Activated CD4-positive, alpha-beta T cell treated with anti-CD3 and anti-CD28 coated beads, Interleukin-2, amount 50 U/mL, for 24 hours (primary cell): ENCODE measurements around the gene CDK11A.
"Not testable (repeated sequence)": the region's sequence is repeated elsewhere in the genome, so short reads cannot be mapped to it uniquely, and the experiment has no call there.

ENCODE experiments used
- DNase-seq, 2 donors: peaks; one replicate each; pipeline ENCODE4 v3.0.0-alpha.2; 2020; ENCODE audit warnings: low read depth in 1 of 2, low spot score in 1 of 2

The CDK11A gene

DNA sequence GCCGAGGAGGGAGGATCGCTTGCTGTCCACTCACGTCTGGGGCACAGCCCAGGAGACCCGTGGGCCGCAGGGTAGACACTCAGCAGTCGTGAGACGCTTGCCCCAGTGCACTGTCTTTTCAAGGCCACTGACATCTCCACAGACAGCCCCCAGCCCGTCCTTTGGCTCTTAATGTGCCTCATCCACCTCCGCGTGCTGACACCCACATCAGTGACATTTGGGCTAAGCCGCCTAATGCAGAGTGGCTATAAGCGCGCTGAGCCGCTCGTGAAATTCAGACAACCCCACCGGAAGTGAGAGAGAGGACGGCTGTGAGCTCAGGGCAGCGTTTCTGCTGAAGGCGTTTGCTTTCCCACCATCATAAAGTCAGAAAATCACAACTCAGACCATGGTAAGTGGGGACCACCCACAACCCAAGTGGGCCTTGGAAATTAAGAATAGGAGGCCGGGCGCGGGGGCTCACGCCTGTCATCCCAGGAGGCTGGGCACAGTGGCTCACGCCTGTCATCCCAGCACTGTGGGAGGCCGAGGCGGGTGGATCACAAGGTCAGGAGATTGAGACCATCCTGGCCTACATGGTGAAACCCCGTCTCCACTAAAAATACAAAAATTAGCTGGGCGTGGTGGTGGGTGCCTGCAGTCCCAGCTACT is 40.0 kb downstream of the CDK11A start:
- DNase-seq, result no peak

DNA sequence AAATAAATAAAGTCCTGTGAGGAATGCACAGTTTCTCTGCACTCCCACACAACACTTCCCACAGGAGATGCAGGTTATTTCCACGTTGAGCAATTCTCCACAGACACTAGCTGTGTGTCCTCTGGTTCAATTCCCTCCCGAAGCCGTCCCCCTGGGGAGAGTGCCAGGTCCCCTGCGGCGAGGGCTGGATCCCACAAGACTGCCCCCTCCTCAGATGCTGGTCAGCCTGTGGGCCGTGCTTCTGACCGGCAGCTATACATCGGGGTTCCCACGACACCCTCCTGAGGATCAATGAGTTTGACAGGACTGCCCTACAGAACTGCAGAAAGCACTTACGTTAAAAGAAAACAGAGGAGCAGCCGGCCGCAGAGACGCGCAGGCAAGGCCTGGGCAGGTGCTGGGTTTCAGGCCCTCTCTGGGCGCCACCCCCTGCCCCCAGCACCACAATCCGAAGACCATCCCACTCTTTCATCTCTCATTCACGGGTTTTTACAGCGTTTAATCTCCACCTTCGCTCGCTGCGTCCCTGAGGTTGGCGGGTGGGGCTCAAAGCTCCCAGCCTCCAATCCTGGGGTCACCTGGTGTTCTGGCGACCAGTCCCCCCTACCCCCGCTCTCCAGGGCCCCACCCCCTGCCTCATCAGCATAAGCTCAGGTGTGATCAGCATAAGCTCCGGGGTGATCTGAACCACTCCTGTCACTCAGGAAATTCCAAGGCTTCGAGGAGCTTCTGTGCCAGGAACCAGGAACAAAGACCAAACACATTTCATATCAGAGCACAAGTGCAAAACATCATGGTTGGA is 40.9 kb downstream of the CDK11A start:
- DNase-seq, result no peak

DNA sequence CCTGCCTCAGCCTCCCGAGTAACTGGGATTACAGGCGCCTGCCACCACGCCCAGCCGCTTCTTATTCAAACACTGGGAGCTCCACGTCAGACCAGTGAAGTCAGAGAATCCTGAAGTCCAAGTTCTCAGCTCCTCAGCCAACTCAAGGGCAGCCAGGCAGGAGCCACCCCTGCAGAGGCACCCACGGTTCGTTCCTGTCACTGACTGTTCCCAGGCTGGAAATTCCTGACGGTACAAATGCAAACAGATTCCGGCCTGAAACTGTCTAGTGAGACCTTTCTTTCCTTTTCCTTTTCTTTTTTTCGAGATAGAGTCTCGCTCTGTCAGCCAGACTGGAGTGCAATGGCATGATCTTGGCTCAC is 43.3 kb downstream of the CDK11A start:
- DNase-seq, result no peak

DNA sequence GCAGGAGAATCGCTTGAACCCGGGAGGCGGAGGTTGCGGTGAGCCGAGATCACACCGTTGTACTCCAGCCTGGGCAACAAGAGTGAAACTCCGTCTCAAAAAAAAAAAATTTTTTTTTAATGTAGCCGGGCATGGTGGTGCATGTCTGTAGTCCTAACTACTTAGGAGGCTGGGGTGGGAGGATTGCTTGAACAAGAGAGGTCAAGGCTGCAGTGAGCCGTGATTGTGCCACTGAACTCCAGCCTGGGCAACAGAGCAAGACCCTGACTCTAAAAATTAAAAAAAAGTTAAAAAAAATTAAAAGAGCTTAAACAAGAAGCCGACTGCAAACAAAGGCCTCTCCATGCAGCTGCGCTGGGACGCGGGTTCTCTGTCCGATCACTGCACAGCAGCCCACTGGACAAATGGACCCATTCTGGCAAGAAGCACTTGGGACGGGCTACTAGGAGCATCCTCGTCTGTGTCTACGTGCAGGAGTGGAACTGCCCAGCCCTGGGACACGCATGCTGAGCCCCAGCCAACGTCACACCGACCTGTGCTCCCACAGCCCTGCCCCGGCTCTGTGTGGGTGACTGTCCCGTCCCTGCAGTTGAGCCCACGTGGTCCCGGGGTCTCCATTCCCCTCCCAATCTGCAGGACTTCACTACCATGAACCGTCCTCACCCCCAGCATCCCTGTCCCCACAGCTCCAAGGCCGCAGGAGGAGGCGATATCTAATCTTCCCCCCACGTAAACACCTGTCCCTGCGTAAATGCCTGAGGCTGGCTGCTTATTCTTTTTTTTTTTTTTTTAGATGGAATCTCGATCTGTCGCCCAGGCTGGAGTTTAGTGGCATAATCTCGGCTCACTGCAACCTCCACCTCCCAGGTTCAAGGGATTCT is 43.9 kb downstream of the CDK11A start:
- no peak for DNase-seq

DNA sequence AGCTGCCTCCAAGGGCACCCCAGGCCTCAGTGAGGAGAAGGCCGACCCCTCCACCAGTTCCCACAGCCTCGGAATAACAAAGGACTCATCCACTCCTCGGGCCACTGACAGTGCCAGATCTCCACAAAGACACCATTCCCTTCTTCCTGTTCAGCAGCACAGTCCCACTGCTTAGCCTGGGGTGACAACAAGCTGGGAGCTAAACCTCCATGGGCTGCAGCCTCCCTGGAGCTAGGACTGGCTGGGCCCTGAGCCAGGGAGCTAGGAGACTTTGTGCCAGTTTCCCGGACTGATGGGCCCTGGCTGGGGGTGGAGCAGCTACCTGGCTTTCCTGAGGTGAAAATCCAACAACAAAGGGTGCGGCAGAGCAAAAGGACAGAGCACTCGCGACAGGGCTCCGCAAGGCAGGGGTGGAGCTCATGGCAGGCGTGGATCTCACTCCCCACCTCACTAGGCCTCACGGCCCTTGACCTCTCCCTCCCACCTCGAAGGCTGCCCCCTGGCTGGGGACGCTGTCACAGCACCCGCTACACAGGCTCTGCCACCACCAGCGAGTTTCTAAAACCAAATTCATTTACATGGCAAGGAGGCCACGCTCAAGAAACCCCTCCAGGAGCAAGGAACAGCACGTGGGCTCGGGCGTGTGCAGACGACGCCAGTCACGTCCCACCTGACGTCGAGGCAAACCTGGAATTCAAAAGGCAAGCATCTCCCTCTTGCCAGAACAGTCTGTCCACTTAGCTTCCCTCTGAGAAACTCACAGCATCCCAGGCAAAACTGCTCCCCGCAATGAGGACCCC is 45.4 kb downstream of the CDK11A start:
- DNase-seq, result peak in 1 of 2 donors; percentile 34

DNA sequence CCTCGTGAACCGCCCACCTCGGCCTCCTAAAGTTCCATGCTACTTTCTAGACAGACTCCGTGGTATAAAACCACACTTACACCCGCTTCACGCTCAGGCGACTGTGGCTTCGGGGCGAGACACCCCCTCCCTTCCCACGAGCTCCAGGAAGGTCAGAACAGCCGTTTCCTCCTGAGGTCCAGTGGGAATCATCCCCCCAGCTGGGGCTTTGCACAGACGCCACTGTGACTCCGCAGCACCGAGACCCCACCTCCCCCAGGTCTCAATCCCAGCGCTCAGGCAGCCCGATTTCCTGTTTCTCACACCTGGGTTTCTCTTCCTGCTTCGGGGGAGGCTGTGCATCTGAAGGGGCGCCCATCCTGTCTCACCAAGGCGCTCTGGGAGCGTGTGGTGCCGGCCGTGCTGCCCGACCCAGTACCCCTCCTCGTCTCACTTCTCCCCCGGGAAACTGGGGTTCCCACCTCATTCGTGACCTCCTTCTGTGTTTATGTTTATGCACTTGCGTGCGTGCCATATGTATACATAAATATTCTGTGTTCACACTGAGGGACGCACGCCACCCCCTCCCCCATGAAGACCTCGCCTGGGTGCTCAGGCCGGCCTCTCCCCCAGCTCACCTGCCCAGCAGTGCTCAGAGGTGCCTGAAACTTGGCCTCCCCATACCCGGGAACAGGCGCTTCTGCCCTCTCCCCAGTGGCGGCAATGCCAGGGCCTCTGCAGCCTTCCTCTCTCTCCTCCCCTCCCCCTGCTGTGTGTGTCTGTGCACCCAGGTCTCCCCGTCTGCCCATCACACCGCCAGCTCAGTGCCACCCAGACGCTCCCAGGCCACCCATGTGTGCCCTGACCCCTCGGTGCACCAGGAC is 46.2 kb downstream of the CDK11A start:
- peak; percentile 37 to 44 for DNase-seq

DNA sequence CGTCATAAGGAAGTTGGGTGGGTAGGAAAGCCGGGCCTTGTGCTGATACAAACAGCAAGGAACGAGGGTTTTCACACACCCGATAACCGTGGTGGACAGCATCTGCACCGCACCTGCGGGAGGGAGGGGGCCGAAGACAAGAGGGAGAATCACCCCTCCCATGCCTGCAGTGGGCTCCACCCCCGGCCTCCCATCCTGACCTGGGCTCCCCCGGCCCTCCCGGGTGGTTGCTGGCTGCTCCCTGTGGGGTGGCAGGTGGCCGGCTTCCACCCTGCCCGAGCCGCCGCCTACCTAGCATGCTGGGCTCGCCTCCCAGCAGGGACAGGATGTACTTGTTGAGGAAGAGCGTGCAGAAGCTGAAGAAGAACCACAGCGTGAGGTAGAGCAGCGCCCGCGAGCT is 48.1 kb downstream of the CDK11A start:
- DNase-seq, result not testable (repeated sequence)

DNA sequence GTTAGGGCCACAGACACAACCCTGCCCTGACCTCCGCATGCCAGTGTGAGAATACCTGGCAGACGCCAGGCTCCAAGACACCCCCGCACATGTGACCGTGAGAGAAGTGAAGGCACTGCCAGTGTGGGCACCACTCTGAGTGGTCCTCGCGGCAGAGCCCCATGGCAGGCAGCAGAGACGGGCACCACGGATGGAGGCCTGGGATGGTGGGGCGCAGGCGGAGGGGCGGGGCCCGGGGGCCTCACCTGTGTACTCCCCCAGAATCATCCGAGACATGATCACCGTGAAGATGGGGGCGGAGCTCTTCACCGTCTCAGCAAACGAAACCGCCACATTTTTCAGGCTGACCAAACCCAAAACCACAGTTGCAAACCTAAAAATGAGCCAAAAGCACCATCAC is 48.9 kb downstream of the CDK11A start:
- DNase-seq, result not testable (repeated sequence)

DNA sequence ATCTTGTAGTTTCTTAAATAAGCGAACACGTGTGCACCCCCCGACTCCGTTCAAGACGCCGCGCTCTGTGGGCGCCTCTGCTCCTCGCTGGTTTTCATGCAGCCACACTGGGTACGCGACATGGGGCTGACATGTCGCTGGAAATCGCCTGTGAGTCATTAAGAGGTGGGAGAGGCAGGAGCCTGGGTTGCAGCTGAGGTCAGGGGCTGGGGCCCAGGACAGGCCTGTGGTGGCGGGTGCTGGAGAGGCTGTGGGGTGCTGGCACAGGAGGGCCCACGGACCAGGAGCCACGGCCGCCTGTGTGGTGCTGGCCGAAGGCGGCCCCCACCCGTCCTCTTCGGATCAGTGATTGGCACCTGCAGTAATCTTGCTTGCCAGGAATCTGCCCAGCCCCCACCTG is 49.4 kb downstream of the CDK11A start:
- not testable (repeated sequence) for DNase-seq

DNA sequence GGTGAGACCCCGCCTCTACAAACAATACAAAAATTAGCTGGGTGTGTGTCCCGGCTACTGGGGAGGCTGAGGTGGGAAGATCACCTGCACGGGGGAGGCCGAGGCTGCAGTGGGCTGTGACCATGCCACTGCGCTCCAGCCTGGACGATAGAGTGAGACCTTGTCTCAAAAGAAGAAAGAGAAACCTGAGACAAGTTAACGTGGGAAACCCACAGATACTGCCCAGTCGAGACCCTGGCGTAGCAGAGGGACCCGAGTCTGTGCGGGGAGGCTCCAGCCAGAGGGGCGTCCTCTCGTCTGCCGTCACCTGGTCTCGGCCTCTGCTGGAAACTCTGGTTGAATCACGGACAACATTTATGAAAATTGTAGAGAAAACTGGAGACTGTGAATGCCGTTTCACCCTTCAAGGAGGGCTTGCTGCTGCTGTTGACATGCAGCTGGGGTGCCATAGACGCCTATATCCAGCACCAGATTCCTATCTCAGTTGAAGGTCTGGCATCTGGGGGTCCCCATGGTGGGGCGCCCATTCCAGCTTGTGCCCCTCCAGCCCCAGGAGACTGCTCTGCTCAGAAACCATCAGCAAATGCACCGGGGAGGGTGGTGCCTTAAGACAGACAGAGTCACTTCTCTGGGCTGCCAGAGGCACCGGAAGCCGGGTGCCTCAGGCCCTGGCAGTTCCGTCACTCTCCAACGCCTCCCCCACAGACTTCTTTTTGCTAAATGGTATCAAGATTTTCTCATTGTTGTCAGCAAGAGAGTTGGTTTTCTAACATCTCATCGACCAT is 51.8 kb downstream of the CDK11A start:
- no peak for DNase-seq

DNA sequence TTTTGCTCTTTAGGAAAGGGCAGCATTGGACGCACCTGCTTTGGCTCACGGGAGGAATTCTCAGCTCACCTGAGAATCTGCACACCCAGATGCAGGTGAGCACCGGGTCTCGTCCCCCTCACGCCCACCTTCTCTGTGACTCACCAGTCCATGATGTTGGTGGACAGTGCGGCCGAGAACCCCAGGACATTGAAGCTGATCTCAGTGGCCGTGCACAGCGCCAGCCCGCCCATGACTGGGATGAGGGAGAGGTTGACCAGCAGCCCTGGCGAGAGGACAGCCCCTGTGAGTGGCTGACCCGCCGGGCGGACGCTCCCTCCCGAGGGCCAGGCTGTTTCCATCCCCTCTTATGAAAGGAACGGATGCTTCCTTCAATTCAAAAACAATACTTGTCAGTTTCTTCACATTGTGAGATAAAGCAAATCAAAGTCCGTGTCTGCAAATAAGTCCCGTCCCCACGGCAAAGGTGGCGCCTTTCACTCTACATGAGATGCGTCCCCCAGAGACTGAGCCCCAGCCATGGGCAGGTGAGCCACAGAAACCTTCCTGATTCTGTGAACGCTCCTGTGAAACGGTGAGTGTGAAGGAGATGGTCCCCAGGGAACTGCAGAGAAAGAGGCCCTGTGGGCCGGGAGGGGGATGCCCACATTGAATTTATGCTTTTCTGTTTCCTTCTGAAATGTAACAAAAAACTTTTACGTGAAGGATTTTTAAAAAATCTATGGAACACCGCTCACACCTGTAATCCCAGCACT is 52.6 kb downstream of the CDK11A start:
- no peak for DNase-seq

DNA sequence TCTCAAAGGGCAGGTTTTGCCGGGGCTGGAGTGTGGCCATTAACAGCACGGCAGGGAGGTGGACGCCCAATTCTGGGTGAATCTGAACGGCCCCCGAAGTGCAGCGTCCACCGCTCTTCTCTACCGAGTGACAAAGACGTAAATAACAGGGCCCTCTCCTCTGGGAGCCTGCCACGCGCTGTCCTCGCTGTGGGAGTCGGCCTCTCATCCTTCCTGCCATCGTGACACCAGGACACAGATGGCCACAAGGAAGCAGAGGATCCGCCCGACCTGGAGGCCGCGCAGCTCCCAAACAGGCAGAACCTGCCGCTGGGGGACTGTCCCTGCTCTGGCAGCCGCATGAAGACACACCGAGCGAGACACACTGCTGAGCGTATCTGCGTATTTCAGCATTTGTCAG is 53.3 kb downstream of the CDK11A start:
- DNase-seq, result no peak

DNA sequence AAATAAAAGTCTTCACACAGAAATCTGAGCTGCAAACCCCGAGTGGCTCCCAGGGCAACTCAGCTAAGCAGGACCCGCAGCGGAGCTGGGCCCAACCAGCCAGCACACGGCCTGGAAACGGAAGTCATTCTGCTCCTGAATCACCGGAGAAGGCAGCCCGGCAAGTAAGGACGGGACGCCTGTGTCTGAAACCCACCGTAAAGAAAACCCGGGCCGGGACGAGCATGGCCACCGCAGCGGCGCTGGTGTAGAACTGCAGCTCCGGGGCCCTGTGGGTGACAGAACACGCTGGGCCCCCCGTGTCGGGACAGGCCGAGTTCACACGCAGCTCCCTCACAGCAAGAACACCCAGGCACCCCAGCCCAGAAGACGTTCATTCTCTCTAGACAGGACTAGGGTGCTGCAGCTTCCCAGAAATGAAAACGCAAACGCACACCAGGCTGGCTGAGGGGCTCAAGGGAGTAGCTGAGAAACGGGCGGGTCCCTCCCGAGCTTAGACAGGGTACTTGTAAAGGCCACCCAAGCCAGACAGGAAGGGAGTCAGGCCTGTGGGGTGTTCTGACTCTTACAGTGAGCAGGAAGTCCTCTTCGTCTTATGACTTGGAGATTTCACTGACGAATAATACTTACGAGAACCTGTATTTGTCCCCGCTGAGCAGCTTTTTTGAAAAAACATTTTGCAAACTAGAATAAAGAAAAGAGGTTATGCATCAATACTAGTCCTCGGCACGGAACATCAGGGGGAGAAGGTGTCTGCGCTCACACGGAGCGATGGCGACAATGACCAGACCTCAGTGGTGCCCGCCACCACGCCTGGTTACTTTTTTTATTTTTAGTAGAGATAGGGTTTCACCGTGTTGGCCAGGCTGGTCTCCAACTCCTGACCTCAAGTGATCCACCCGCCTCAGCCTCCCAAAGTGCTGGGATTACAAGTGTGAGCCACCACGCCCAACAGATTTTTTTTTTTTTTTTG is 54.4 kb downstream of the CDK11A start:
- DNase-seq, result no peak

DNA sequence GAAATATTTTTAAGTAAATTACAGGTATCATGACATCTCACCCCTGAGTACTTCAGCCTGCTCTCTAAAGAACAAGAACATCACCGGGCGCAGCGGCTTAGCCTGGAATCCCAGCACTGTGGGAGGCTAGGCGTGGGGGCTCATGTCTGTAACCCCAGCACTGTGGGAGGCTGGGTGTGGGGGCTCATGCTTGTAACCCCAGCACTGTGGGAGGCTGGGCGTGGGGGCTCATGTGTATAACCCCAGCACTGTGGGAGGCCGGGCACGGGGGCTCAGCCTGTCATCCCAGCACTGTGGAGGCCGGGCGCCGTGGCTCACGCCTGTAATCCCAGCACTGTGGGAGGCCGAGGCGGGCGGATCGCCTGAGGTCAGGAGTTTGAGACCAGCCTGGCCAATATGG is 57.6 kb downstream of the CDK11A start:
- no peak for DNase-seq

DNA sequence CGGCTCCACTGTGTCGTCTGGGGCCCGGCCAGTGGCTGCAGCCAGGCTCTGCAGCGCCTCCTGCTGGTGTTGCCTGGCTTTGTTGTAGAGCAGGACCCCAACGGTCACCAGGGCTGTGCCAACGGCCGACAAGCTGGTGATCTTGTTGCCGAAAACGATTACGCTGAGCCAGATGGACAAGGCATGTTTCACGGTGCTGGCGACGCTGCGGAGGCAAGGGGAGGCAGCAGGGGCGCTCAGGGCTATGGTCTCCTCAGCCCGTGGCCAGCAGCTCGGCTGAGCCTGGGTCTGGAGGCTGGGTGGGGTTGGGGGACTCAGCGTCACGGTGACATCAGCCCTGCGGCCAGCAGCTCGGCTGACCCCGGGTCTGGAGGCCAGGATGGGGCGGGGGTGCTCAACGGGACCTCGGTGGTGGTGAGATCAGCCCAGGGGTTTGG is 58.3 kb downstream of the CDK11A start:
- DNase-seq, result no peak

DNA sequence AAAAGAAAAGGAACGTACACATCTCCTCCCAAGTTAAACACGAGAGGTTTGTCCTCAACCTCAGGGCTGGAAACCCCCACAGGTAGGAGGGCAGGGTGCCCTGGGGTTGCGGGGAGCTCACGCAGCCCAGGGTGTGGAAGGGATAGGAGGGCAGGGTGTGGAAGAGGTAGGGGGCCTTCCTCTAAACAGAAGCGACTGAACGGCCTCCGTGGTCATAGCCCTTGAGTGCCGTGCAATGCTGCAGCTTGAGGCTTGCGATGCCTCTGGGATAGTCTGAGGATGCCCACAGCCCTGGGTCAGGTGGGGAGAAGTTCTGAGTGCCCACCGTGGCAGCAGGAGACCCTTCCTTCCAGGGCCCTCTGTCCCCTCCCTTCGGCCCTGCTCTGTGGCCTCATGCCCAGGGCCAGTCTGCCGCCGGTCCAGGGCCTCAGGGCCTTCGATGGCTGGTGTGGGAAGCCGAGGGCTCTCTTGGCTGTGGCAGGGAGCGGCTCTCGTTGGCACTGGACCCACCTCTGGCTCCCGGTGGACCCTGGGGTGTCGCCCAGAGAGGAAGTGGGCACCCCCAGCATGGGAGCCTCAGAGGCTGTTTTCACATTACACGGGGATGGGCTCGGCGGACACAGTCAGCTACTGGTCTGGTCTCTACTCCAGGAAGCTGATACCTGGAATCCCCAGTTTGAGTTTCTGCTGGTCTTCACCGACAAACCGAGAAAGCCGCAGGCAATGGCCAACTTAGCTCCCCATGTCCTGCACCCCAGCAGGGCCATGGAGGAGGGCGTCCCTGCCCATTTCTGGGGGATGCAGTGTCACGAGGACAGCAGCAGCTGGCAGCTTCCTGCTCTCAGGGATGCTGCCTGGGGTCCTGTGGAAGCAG is 59.0 kb downstream of the CDK11A start:
- DNase-seq, result no peak
